ENCODE results near the gene NAA25.
"Not testable (repeated sequence)": the region's sequence is repeated elsewhere in the genome, so short reads cannot be mapped to it uniquely, and the experiment has no call there.

NAA25 gene

GRCh38 chr12:112007945-112008344 lies 100.6 kb downstream of the NAA25 start:
- DNase-seq, result no peak

- DNase-seq, result no peak
These were observed 102.9 kb downstream of the NAA25 start for GRCh38 chr12:112005419-112006395.

GRCh38 chr12:112004041-112004440 lies 104.5 kb downstream of the NAA25 start:
- no peak for DNase-seq

- no peak for DNase-seq
These were observed 107.0 kb downstream of the NAA25 start for GRCh38 chr12:112001576-112001975.

- DNase-seq, result no peak
These were observed 107.8 kb downstream of the NAA25 start for GRCh38 chr12:112000820-112001219.

- not testable (repeated sequence) for DNase-seq
These were observed 109.5 kb downstream of the NAA25 start for GRCh38 chr12:111999129-111999528.

GRCh38 chr12:111998015-111998414 lies 110.6 kb downstream of the NAA25 start:
- no peak for DNase-seq

- DNase-seq, result no peak
These were observed 111.3 kb downstream of the NAA25 start for GRCh38 chr12:111997300-111997699.

GRCh38 chr12:111995782-111996480 lies 112.7 kb downstream of the NAA25 start:
- no peak for DNase-seq

GRCh38 chr12:111994211-111995111 lies 114.1 kb downstream of the NAA25 start:
- DNase-seq, result not testable (repeated sequence)

GRCh38 chr12:111993292-111994150 lies 115.1 kb downstream of the NAA25 start:
- no peak for DNase-seq

GRCh38 chr12:111992464-111992863 lies 116.1 kb downstream of the NAA25 start:
- no peak for DNase-seq

GRCh38 chr12:111991946-111992345 lies 116.6 kb downstream of the NAA25 start:
- no peak for DNase-seq

GRCh38 chr12:111991535-111991934 lies 117.0 kb downstream of the NAA25 start:
- DNase-seq, result no peak

- DNase-seq, result no peak
These were observed 123.8 kb downstream of the NAA25 start for GRCh38 chr12:111984820-111985219.

- no peak for DNase-seq
These were observed 126.6 kb downstream of the NAA25 start for GRCh38 chr12:111981987-111982386.

GRCh38 chr12:111980598-111980997 lies 128.0 kb downstream of the NAA25 start:
- DNase-seq, result no peak

GRCh38 chr12:111978545-111978944 lies 130.0 kb downstream of the NAA25 start:
- no peak for DNase-seq

GRCh38 chr12:111976860-111977259 lies 131.7 kb downstream of the NAA25 start:
- DNase-seq, result no peak

All from NCI-H1048 (cell line).